Hematopoietic multipotent progenitor cell treated with erythropoietin and hydrocortisone succinate and interleukin-3 and kit ligand, for 15 days (in vitro differentiated cells): Measurements from ENCODE around the gene ZNF846.
"Not testable (repeated sequence)": the region's sequence is repeated elsewhere in the genome, so short reads cannot be mapped to it uniquely, and the experiment has no call there.

Source experiments
- DNase-seq: peaks from one replicate; pipeline ENCODE4 v3.0.0-alpha.2; 2015; ENCODE audit warnings: low spot score

ZNF846 gene

GRCh38 chr19:9768175-9769112 lies at the start of gene ZNF846:
Gene ZNF846 (minus strand): TSS chr19:9768738. CDS start chr19:9764950, 3,788 bp downstream.
- peak; percentile 89 for DNase-seq

DNA sequence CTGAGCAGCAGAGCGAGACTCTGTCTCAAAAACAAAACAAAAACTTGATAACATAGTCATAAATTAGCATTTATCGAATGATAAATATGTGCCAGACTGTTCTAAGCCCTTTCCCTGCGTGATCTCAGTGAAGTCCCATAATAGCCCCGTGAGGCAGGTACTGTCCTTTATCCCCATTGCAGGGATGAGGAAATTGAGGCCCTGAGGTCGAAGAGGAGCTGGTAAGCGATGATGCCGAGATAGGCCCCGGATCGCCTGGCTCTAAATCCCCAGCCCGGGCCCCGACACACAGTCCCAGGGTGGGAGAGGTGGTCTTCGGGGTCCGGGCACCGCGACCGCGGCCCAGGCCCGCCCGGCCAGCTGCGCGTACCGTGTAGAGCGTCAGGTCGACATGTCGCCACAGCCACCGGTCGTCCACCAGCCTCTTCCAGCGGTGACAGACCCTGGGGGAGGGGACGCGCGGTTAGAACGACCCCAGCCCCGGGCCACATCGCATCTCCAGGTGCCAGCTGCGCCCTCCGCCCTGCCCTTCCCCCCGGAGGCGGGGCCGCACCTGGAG lies 49.7 kb upstream of the ZNF846 start:
- no peak for DNase-seq

GRCh38 chr19:9811139-9811538 lies 42.6 kb upstream of the ZNF846 start:
- DNase-seq, result no peak

- no peak for DNase-seq
Measured at GRCh38 chr19:9808855-9809824, 40.6 kb upstream of the ZNF846 start.

DNA sequence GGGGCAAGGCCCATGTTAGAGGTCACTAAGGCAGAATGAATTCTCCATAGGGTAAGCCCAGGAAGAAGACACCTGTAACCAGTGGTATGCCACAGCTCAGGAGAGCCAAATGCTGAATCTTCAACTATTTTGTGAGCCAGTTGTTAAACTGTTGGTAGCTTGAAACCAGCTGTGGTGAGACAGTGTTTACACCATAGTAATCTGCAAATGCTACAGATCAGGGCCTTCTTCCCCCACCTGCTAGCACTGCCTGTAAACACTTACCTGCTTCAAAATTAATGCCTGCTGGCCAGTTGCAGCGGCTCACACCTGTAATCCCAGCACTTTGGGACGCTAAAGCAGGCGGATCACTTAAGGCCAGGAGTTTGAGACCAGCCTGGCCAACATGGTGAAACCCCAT lies 38.3 kb upstream of the ZNF846 start:
- no peak for DNase-seq

DNA sequence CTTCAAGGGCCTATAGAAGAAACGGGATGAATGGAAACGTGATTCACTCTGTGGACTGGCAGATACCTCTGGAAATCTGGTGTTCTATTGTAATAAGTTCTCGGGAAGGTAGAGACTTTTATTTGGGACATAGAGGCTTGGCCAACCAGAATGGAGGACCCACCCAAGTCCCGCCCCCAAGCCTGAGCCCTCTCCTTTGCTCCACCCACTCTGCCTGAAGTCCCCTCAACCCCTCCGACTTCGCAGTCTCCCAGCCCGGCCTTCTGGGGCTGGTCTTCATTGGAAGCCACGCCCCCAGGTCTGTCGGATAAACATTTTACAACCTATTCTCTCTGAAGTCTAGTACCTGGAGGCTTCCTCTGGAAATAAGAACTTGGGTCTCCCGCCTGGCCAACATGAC lies 33.4 kb upstream of the ZNF846 start:
- no peak for DNase-seq

DNA sequence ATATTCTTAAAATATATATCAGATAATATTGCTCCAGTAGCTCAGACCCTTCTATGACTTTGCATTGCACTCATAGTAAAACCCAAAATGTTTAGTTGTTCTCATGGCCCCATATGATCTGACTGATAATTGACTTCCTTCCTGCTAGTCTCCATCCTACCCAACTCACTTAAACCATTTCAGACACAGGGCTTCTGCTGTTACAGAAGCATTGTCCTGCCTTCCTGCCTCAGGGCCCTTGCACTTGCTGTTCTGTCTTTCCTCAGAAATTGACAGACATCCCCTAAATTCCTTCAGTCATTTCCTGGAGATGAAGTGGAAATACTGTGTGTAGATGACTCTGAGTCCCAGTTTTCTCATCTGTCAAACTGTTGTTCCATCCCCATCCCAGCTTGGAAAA lies 30.6 kb upstream of the ZNF846 start:
- no peak for DNase-seq

- DNase-seq, result no peak
Measured at GRCh38 chr19:9797871-9798270, 29.3 kb upstream of the ZNF846 start.

DNA sequence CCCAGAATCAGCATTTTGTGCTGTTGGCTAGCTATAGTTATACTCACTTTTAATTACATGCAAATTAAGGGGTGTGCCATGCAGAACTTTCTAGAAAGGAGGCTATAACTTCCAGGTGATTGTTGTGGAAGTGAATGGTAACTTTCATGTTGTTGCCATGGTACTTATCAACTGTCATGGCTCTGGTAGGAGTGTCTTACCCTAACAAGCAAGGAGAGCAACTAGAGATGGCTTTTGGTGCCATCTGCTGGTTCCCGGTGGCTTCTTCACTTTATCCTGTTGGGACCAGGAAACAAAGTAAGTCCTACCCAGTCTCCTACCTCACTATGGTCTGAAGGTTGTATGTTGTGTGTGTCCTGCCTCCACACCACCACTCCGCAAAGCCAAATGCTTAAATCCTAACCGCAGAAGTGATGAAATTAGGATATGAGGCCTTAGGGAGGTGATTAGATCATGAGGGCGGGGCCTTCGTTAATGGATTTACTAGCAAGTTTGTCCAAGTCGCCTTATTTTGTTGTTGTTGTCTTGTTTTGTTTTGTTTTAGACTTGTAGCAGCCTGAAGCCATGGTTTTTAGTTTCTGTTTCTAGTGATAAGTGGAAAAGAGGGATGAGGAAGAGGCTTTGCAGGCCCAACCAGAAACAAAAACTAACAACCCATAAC lies 27.7 kb upstream of the ZNF846 start:
- peak; percentile 89 for DNase-seq

- no peak for DNase-seq
Measured at GRCh38 chr19:9793071-9793591, 24.6 kb upstream of the ZNF846 start.

- peak; percentile 79 for DNase-seq
Measured at GRCh38 chr19:9792206-9793070, 23.9 kb upstream of the ZNF846 start.

DNA sequence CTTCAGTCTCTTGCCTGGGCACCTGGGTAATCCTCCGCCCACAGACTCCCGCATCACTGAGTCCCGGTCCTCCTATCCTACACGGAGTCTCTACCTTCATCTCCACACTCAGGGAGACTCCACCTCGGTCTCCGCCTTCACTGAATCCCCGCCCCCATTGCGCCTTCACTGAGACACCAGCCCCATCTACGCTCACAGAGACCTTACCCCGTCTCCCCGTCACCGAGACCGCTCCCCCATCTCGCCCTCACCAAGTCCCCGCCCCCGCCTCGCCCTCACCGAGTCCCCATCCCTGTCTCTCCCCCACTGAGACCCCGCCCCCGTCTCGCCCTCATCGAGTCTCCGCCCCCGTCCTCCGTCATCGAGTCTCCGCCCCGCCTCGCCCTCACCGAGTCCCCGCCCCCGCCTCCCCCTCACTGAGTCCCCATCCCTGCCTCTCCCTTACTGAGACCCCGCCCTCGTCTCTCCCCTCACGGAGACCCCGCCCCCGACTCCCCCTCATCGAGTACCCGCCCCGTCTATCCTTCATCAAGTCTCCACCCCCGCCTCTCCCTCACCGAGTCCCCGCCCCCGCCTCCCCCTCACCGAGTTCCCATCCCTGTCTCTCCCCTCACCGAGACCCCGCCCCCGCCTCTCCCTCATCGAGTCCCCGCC lies 23.1 kb upstream of the ZNF846 start:
- peak; percentile 87 for DNase-seq

- not testable (repeated sequence) for DNase-seq
Measured at GRCh38 chr19:9791073-9791367, 22.5 kb upstream of the ZNF846 start.

- DNase-seq, result not testable (repeated sequence)
Measured at GRCh38 chr19:9789579-9789978, 21.0 kb upstream of the ZNF846 start.

DNA sequence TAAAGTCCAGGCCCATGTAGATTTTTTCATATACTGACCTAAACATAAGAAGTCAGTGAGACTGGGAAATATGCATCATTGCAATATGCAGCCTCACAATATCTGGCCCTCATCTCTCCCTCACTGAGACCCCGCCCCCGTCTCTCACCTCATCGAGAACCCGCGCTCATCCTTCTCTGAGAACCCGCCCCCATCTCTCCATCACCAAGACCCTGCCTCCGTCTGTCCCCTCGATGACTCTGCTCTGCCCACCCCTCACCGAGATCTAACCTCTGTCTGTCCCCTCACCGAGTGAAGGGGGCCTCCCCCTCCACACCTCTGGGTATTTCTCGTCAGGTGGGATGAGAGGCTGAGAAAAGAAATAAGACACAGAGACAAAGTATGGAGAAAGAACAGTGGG lies 20.5 kb upstream of the ZNF846 start:
- DNase-seq, result no peak

DNA sequence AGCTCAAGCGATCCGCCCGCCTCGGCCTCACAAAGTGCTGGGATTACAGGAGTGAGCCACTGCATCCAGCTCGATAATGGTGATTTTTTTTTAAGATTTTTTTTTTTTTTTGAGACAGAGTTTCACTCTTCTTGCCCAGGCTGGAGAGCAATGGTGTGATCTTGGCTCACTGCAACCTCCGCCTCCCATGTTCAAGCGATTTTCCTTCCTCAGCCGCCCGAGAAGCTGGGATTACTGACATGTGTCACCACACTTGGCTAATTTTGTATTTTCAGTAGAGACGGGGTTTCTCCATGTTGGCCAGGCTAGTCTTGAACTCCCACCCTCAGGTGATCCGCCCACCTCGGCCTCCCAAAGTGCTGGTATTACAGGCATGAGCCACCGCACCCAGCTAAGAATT lies 20.1 kb upstream of the ZNF846 start:
- DNase-seq, result not testable (repeated sequence)

- DNase-seq, result no peak
Measured at GRCh38 chr19:9786819-9787218, 18.3 kb upstream of the ZNF846 start.

DNA sequence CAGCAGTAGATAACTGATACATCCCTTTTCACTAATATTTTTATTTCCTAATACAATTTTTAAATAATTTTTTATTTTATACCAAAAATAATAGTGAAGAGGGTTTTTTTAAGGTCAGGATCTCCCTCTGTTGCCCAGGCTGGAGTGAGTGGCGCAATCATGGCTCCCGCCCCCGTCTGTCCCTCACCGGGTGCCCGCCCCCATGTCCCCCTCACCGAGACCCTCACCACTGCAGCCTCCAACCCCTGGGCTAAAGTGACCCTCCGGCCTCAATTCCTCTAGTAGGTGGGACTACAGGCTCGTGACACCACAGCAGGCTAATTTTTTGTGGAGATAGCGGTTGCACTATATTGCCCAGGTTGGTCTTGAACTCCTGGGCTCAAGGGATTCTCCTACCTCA lies 17.8 kb upstream of the ZNF846 start:
- DNase-seq, result no peak

DNA sequence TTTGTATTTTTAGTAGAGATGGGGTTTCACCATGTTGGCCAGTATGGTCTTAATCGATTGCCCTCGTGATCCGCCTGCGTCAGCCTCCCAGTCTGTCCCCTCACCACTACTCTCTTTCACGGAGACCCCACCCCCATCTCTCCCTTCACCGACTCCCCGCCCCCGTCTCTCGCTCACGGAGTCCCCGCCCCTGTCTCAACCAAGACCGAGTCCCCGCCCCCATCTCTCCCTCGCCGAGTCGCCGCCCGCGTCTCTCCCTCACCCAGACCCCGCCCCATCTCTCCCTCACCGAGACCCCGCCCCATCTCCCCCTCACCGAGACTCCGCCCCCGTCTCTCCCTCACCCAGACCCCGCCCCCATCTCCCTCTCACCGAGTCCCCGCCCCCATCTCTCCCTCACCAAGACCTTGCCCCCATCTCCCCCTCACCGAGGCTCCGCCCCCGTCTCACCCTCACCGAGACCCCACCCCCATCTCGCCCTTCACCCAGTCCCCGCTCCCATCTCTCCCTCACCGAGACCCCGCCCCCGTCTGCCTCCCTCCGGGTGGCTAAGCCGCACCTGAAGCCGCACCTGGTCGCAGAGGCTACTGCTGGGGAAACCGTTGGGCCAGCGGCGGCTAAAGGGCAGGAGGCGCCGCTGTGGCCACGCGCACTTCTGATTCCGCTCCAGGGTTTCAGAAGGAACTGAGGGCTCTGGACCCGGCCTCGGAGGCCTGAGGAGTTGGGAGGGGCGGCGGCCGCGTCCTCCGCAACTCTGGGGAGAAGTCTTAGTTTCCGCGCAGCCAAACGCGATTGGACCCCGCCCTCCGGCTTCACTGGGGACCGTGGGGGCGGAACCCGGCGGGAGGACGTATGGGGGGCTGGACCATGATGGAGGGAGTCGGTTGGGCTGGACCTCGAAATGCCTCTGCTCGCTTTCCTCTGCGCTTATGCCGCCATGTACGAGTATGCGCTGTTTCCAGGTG lies 17.1 kb upstream of the ZNF846 start:
- DNase-seq, result peak; percentile 61
